NCI-H2171 (cell line): ENCODE results near the gene SH3GL1.
A peak's percentile ranks its signal among the peaks of the same experiment; 100 is the strongest.

Experiments
- DNase-seq: peaks from one replicate; lab custom pipeline; 2025; lab: John Stamatoyannopoulos, UW

Gene SH3GL1

GRCh38 chr19:4342615-4343369 is 57.6 kb downstream of the SH3GL1 start:
- peak; percentile 100 for DNase-seq

DNA sequence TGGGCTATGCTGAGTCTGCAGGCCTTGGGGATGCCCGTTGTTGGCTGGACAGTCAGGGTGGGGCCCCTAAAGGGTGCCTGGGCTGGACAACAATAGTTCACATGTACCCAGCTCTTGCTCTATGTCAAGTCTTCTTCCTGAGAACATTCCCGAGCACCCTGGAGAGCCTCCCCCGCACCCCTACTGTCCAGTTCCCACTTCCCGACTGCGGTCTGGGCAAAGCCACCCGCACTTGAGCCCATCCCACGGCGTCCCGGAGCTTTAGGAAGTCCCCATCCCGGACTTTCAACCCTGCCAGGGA is 58.1 kb downstream of the SH3GL1 start:
- no peak for DNase-seq

- no peak for DNase-seq
Observed at GRCh38 chr19:4338441-4339355, 61.6 kb downstream of the SH3GL1 start, which contains the start of gene STAP2. Gene STAP2, minus strand, starts transcription at chr19:4338827. Its CDS starts 74 bp downstream, at chr19:4338753.

DNA sequence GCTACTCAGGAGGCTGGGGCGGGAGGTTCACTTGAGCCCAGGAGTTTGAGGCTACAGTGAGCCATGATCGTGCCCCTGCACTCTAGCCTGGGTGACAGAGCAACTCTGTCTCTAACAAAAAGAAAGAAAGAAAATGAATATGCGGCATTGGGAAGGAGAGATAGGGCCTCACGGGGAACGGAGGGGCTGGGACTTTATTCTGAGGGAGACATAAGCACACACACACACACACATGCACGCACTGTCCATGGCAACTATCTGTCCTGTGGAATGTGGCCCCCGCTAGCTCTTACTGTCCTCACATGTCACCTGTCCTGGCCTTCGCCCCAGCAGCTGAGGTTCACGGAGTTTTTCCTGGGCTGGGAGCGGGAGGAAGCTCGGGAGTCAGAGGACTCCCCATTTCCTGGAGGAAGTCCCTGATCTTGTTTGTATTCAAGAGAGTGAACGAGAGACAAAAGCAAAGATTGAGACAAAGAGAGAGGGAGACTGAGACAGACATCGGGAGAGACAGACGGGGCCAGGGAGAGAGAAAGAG is 62.4 kb downstream of the SH3GL1 start:
- no peak for DNase-seq

GRCh38 chr19:4334929-4335570 is 65.3 kb downstream of the SH3GL1 start:
- DNase-seq: no peak

- no peak for DNase-seq
Observed at GRCh38 chr19:4329858-4330257, 70.5 kb downstream of the SH3GL1 start.

DNA sequence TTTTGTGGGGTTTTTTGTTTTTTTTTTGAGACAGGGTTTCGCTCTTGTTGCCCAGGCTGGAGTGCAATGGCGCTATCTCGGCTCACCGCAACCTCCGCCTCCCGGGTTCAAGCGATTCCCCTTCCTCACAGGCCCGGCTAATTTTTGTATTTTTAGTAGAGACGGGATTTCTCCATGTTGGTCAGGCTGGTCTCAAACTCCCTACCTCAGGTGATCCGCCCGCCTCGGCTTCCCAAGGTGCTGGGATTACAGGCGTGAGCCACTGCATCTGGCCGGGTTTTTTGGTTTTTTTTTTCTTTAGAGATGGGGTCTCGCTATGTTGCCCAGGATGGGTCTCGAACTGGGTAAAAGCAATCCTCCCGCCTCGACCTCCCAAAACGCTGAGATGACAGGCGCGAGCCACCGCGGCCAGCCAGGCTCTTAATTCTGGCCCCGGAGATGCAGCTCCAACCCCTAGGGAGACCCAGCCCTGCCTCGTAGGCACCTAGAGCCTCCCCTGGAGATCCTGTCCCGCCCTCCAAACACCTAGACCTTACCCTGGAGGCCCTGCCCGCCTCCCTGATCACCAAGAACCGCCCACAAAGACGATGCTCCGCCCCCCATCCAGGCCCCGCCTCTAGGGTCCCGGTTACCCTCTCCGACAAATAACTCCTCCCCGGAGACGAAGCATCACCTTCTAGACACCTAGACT is 71.2 kb downstream of the SH3GL1 start:
- DNase-seq: peak; percentile 33

- DNase-seq: peak; percentile 100
Observed at GRCh38 chr19:4328243-4328990, 71.9 kb downstream of the SH3GL1 start.

DNA sequence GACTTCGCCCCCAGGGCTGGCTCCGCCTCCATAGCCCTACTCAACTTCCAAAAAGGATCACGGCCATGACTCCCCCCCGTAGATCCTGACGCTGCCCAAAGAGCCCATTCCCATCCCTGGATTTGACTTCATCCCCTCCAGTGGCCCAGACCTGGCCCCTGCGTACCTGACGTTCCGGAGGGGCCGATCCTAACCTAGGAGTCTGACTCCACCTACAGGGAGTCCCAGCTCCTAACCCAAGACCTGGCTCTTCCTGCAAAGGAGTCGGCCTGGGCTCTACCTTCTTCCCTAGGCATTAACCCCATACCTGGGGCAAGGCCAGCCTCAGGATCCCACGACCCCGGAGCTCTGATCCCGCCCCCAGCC is 72.5 kb downstream of the SH3GL1 start:
- DNase-seq: no peak

DNA sequence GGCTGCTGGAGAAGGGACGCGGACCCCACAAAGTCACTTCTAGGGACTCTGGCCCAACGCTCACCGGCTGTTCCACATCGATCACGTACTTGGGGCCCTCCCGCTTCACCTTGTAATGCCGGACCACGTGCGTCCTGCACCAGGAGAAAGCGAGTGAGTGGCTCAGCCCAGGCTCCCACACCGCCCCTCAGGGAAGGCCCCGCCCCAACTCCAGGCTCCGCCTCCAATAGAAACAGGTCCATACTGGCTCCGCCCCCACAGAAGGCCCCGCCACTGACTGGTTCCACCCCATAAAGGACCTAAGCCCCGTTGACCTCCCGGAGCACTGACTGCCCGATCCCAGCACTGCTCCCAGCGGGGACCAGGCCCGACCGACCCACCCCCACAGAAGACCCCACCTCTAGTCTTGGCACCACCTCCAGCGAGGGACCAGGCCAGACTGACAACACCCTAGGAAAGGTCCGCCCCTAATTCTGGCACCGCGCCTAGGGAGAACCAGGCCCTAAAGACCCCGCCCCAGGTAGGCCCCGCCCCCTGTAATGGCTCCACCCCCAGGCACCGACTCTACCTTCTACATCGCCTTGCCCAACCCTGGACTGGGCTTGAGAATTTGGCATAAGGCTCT is 73.0 kb downstream of the SH3GL1 start:
- DNase-seq: peak; percentile 79

- no peak for DNase-seq
Observed at GRCh38 chr19:4326837-4327251, 73.5 kb downstream of the SH3GL1 start.

DNA sequence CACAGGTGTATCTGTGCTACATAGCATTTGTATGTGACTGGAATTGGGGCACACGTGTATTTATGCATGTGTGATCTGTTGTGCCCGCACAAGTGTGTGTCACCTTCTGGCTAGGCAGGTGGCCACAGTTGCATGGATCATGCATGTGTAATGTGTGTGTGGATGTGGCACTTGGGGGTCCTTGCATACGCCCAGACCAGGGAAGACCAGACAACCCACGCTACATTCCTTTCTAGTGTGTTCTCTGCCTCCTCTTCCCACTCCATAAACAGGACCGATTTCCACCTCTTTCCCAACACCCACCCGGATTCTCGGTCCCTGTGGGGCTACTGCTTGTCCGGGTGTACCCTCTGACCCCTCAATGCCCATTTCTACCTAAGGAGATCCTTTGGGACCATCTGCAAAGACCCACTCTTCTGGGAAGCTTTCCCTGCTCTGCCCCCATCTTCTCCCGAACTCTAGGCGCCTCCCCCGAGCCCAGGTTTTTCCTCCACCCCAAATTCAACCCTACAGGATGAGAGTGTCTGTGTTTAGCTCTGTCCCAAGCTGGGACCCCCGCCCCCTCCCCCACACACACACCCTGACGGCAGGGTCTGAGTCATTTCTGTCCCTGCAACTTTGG is 74.0 kb downstream of the SH3GL1 start:
- DNase-seq: no peak

- DNase-seq: no peak
Observed at GRCh38 chr19:4324228-4324627, 76.1 kb downstream of the SH3GL1 start.

- no peak for DNase-seq
Observed at GRCh38 chr19:4323692-4324091, 76.7 kb downstream of the SH3GL1 start.

DNA sequence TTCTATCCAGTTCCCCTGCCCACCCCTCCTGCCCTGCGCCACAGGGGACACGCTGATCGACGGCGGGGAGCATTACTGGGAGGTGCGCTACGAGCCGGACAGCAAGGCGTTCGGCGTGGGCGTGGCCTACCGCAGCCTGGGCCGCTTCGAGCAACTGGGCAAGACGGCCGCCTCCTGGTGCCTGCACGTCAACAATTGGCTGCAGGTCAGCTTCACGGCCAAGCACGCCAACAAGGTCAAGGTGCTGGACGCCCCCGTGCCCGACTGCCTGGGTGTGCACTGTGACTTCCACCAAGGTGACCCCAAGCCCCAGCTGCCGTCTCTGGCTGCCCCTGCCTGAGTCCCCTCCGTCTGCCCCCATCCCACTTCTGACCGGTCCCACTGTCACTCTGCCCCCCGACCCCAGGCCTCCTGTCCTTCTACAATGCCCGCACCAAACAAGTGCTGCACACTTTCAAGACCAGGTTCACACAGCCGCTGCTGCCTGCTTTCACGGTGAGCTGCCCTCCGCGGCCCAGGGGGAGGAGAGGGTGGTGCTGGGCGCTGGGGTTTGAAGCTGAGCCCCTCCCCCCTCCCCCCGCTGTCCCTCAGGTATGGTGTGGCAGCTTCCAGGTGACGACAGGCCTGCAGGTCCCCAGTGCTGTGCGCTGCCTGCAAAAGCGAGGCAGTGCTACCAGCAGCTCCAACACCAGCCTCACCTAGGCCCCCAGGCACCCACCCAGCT is 77.2 kb downstream of the SH3GL1 start:
- DNase-seq: no peak

DNA sequence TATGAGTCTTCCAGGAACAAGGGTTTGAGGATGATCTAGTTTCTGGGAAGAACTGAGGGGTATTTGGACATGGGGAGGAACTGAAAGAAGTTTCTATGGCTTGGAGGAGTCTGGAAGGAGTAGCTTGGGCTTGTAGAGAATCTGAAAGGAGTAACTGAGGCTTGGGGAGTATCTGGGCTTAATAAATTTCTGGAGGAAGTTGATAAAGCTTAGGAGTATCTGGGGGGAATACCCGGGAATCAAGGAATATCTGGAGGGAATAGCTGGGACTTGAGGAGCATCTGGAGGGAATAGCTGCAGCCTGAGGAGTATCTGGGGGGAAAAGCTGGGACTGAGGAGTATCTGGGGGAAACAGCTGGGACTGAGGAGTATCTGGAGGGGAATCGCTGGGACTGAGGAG is 79.9 kb downstream of the SH3GL1 start:
- DNase-seq: no peak

GRCh38 chr19:4319067-4319718 is 81.2 kb downstream of the SH3GL1 start:
- no peak for DNase-seq

DNA sequence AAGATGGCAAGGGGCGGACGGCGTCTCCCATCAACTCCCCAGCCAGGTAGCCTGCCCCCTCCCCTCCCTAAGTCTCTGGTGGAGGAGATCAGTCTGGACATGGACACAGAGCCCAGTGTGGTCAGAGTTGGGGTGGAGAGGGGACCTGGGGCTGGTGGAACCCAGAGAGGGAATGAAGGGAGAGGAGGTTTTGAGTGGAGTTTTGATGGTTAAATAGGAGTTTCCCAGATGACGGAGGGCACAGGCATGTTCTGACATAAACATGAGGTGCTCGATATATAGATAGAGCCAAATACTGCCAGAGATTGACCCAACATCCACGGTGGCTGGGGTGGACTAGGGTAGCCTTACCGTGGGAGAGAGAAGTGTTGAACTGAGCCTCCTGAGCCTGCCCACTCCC is 81.9 kb downstream of the SH3GL1 start:
- DNase-seq: no peak

GRCh38 chr19:4316956-4317355 is 83.4 kb downstream of the SH3GL1 start:
- no peak for DNase-seq
